Panc1 (cell line): ENCODE results near the gene KLK15. TPM values are rescaled to one million over a fixed set of nuclear protein-coding genes. Genes with fewer than 3 reads are reported as not detected.
A peak's percentile ranks its signal among the peaks of the same experiment; 100 is the strongest.

ENCODE experiments used
- ATAC-seq: fragments of 200-7000 bp; cut with Tn5 transposase; 2 replicates; pipeline ENCODE4 v1.9.1; 2020; ENCODE audit warnings: mild to moderate bottlenecking, moderate library complexity
- BruUV-seq: library from RNA; stranded (reverse); fragments of 400-500 nt; replicated peaks from 2 replicates; lab custom pipeline; 2021; lab: Mats Ljungman, UMichigan
- CTCF ChIA-PET: fragments of 300-600 bp; sonication (Branson Sonifier 250); formaldehyde crosslinking; loops from one replicate; lab custom pipeline; 2022; ENCODE audit warnings: antibody characterized with exemption; lab: Charles Lee
- POLR2A ChIA-PET: fragments of 300-600 bp; sonication (Branson Sonifier 250); formaldehyde crosslinking; loops from one replicate; lab custom pipeline; 2022; ENCODE audit warnings: antibody characterized with exemption; lab: Charles Lee
- DNase-seq: peaks from one replicate; pipeline ENCODE4 v3.0.0-alpha.2; 2010; ENCODE audit warnings: low read depth, low spot score
- H3K27ac ChIP-seq: 2 replicates; pipeline ENCODE4 v1.5.1; 2011; ENCODE audit warnings: mild to moderate bottlenecking, low read length, inconsistent platforms
- H3K27me3 ChIP-seq: fragments of 200-500 bp; sonication (Bioruptor generic); 2 replicates; pipeline ENCODE4 v1.6.0; 2014; ENCODE audit warnings: low read length, inconsistent platforms; ENCODE audit not compliant: control insufficient read depth, insufficient read depth
- H3K36me3 ChIP-seq: fragments of 200-500 bp; sonication (Bioruptor generic); 2 replicates; pipeline ENCODE4 v1.5.1; 2014; ENCODE audit warnings: inconsistent platforms, mild to moderate bottlenecking, low read length, moderate library complexity; ENCODE audit not compliant: control insufficient read depth, insufficient read depth
- H3K4me1 ChIP-seq: 2 replicates; pipeline ENCODE4 v1.5.1; 2011; ENCODE audit warnings: inconsistent platforms, mild to moderate bottlenecking, low read length, moderate library complexity; ENCODE audit not compliant: control insufficient read depth, insufficient read depth
- H3K4me3 ChIP-seq, 2 experiments: 2 replicates each; pipeline ENCODE4 v1.5.1; 2011 to 2012; ENCODE audit warnings: low read depth in 2 of 2, low read length in 2 of 2, mild to moderate bottlenecking in 2 of 2, inconsistent platforms in 1 of 2, moderate library complexity in 1 of 2
- H3K9me3 ChIP-seq: fragments of 200-500 bp; sonication (Bioruptor generic); 2 replicates; pipeline ENCODE4 v1.5.1; 2014; ENCODE audit warnings: low read depth, mild to moderate bottlenecking, inconsistent platforms, low read length, moderate library complexity; ENCODE audit not compliant: control insufficient read depth, insufficient read depth
- POLR2AphosphoS5 ChIP-seq: IDR thresholded peaks from 2 replicates; pipeline ENCODE4 v1.6.1; 2012; ENCODE audit warnings: mild to moderate bottlenecking, low read depth, low read length, moderate library complexity
- SIN3A ChIP-seq: IDR thresholded peaks from 2 replicates; pipeline ENCODE4 v1.6.1; 2012; ENCODE audit warnings: low read depth, mild to moderate bottlenecking, low read length, moderate library complexity, borderline replicate concordance; ENCODE audit not compliant: insufficient read depth
- TCF7L2 ChIP-seq: IDR thresholded peaks from 2 replicates; pipeline ENCODE4 v1.6.1; 2011; ENCODE audit warnings: mild to moderate bottlenecking, low read depth, low read length, inconsistent platforms
- in situ Hi-C: cut with HindIII; loops from 2 replicates; pipeline ENCODE4 v1.10.0; 2016; ENCODE audit warnings: low sequenced_read_pairs, low pct_unique_long_range_greater_than_20kb
- intact Hi-C: fragments of 100-400 bp; cut with micrococcal nuclease; formaldehyde crosslinking; loops from one replicate; pipeline ENCODE4 v1.10.0; 2022; ENCODE audit not compliant: unreplicated experiment
- total RNA-seq: library from RNA; stranded (reverse); gene quantifications from one replicate; pipeline ENCODE4 v1.2.1, GENCODE V29; 2021; ENCODE audit not compliant: unreplicated experiment
- TF ChIP-seq, protein P1 (sequence below), 2 experiments: IDR thresholded peaks; 2 replicates each; pipeline ENCODE4 v1.6.1; 2011 to 2012; ENCODE audit warnings: low read depth in 2 of 2, control low read depth in 1 of 2, low read length in 1 of 2, mild to moderate bottlenecking in 1 of 2, moderate library complexity in 1 of 2; ENCODE audit not compliant: insufficient read depth in 1 of 2
- TF ChIP-seq, protein P2 (sequence below): fragments of 450-650 bp; IDR thresholded peaks from 2 replicates; pipeline ENCODE4 v1.5.1; 2017; ENCODE audit warnings: mild to moderate bottlenecking

The KLK15 gene
- total RNA-seq, 1 experiment from 2014 or later: not detected

DNA sequence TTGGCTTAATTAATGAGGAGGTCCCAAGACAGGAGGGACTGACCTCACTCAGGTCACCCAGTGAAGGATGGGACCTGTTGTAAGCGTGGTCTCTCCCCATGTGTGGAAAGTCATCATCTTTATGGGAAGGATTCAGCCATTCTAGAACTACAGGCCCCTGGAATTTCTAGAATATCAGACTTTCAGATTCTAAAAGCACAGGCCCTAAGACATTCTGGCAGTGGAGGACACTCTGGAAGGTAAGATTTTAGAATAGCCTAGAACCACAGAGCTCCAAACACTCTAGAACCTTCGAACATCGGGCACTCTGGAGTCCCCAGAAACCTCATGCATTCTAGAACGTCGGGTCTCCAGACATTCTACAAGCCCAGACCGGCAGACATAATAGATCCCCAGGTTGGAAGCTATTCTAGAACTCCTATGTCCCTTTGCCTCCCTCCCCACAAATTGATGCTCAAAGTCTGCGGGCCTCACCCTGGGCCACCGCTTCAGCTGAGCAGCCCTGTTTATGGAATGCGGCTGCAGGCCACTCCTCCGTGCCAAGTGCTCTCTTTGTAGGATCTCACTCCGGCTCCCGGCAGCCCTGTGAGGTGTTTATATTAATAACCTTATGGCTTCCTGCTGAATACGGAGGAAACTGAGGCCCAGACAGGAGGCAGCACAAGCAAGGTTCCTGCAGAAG is 1.9 kb upstream of the KLK15 start:
- CTCF ChIA-PET: no interaction called here
- intact Hi-C loops: no loop called here
- no TSS peak for BruUV-seq

DNA sequence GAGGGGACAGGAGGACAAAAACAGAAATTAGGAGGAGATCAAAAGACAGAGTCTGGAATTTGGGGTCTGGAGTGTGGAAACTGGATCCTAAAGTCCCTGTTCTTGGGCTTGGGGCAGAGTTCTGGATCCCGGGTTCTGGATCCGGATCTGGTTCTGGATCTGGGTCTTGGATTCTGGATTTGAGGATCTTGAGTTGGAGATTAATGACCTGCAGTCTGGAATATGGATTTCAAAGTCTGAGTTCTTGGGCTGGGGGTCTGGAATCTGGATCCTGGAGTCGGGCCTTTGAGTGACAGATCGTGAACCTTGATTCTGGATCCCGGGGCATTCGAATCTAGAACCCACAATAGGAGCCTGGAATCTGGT is 411 bp upstream of the KLK15 start:
- intact Hi-C loops (no loop called here), in situ Hi-C loops (no loop called here)
- CTCF ChIA-PET: no interaction called here
- no peaks in the 10 kb centered on the region for H3K36me3 ChIP-seq
- POLR2A ChIA-PET: no interaction called here
- no peak for DNase-seq
- TF ChIP-seq, protein P1, sequence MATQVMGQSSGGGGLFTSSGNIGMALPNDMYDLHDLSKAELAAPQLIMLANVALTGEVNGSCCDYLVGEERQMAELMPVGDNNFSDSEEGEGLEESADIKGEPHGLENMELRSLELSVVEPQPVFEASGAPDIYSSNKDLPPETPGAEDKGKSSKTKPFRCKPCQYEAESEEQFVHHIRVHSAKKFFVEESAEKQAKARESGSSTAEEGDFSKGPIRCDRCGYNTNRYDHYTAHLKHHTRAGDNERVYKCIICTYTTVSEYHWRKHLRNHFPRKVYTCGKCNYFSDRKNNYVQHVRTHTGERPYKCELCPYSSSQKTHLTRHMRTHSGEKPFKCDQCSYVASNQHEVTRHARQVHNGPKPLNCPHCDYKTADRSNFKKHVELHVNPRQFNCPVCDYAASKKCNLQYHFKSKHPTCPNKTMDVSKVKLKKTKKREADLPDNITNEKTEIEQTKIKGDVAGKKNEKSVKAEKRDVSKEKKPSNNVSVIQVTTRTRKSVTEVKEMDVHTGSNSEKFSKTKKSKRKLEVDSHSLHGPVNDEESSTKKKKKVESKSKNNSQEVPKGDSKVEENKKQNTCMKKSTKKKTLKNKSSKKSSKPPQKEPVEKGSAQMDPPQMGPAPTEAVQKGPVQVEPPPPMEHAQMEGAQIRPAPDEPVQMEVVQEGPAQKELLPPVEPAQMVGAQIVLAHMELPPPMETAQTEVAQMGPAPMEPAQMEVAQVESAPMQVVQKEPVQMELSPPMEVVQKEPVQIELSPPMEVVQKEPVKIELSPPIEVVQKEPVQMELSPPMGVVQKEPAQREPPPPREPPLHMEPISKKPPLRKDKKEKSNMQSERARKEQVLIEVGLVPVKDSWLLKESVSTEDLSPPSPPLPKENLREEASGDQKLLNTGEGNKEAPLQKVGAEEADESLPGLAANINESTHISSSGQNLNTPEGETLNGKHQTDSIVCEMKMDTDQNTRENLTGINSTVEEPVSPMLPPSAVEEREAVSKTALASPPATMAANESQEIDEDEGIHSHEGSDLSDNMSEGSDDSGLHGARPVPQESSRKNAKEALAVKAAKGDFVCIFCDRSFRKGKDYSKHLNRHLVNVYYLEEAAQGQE (IDR thresholded peaks at IDR 0.05; ENCODE audit: insufficient read depth in 1 of 2, low read depth in 2 of 2, low read length in 1 of 2): no peak
- TF ChIP-seq SIN3A: no peak
- no peak for TF ChIP-seq TCF7L2
- no peak for TF ChIP-seq POLR2AphosphoS5
- TF ChIP-seq, protein P2, sequence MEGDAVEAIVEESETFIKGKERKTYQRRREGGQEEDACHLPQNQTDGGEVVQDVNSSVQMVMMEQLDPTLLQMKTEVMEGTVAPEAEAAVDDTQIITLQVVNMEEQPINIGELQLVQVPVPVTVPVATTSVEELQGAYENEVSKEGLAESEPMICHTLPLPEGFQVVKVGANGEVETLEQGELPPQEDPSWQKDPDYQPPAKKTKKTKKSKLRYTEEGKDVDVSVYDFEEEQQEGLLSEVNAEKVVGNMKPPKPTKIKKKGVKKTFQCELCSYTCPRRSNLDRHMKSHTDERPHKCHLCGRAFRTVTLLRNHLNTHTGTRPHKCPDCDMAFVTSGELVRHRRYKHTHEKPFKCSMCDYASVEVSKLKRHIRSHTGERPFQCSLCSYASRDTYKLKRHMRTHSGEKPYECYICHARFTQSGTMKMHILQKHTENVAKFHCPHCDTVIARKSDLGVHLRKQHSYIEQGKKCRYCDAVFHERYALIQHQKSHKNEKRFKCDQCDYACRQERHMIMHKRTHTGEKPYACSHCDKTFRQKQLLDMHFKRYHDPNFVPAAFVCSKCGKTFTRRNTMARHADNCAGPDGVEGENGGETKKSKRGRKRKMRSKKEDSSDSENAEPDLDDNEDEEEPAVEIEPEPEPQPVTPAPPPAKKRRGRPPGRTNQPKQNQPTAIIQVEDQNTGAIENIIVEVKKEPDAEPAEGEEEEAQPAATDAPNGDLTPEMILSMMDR: no peak
- H3K9me3 ChIP-seq: no peaks in the 10 kb centered on the region
- H3K4me3 ChIP-seq: no peak overlapping the region
- H3K27ac ChIP-seq: no peak overlapping the region
- no TSS peak for BruUV-seq
- no peaks in the 10 kb centered on the region for H3K4me1 ChIP-seq
- H3K27me3 ChIP-seq: no peaks in the 10 kb centered on the region
- no peak for ATAC-seq

More for the DNA sequence above, 1.9 kb upstream of the KLK15 start:
- in situ Hi-C loops: no loop called here
- Histone ChIP-seq H3K9me3 (no peaks in the 10 kb centered on the region), H3K27ac (no peak overlapping the region), H3K36me3 (no peaks in the 10 kb centered on the region), H3K27me3 (no peaks in the 10 kb centered on the region), H3K4me1 (no peaks in the 10 kb centered on the region), H3K4me3 (peak overlapping the region; percentile 51 to 63)
- TF ChIP-seq TCF7L2 (no peak), POLR2AphosphoS5 (no peak), SIN3A (no peak)
- TF ChIP-seq, protein P2: no peak
- TF ChIP-seq, protein P1 (IDR thresholded peaks at IDR 0.05; ENCODE audit: insufficient read depth in 1 of 2, low read depth in 2 of 2, low read length in 1 of 2): no peak
- DNase-seq: no peak
- ATAC-seq: peak; percentile 52
- POLR2A ChIA-PET: no interaction called here
